ENCODE results near the gene PNMA6E. TPM values are rescaled to one million over a fixed set of nuclear protein-coding genes. Genes with fewer than 3 reads are reported as not detected.

PNMA6E gene
- not detected for polyA plus RNA-seq (2012; ENCODE audit: missing spikeins)

- DNase-seq (ENCODE audit: insufficient read length) (no peak), FAIRE-seq (no peak)
- TF ChIP-seq POLR2A (IDR thresholded peaks at IDR 0.05; ENCODE audit: low read depth, low read length), result no peak
- no peak for TF ChIP-seq TAF1 (IDR thresholded peaks at IDR 0.05; ENCODE audit: borderline replicate concordance, low read depth, low read length)
- TF ChIP-seq POLR2AphosphoS5 (IDR thresholded peaks at IDR 0.05; ENCODE audit: low read depth, low read length), result no peak
These were observed at the start of gene PNMA6E for GRCh38 chrX:153401133-153401764. TSS of gene PNMA6E (minus strand) at chrX:153401350. CDS start at chrX:153398849, 2,501 bp downstream.

- FAIRE-seq, result no peak
- TF ChIP-seq POLR2A (IDR thresholded peaks at IDR 0.05; ENCODE audit: low read depth, low read length) (no peak), POLR2AphosphoS5 (IDR thresholded peaks at IDR 0.05; ENCODE audit: low read depth, low read length) (no peak), TAF1 (IDR thresholded peaks at IDR 0.05; ENCODE audit: borderline replicate concordance, low read depth, low read length) (no peak)
- DNase-seq (ENCODE audit: insufficient read length), result no peak
These were observed 49.8 kb upstream of the PNMA6E start for GRCh38 chrX:153450949-153451277.

- TF ChIP-seq POLR2A (IDR thresholded peaks at IDR 0.05; ENCODE audit: low read depth, low read length), result no peak
- TF ChIP-seq POLR2AphosphoS5 (IDR thresholded peaks at IDR 0.05; ENCODE audit: low read depth, low read length), result no peak
- TF ChIP-seq TAF1 (IDR thresholded peaks at IDR 0.05; ENCODE audit: borderline replicate concordance, low read depth, low read length), result no peak
- DNase-seq (ENCODE audit: insufficient read length) (no peak), FAIRE-seq (no peak)
These were observed 49.2 kb upstream of the PNMA6E start for GRCh38 chrX:153450114-153450948.

- DNase-seq (ENCODE audit: insufficient read length) (no peak), FAIRE-seq (no peak)
- TF ChIP-seq TAF1 (IDR thresholded peaks at IDR 0.05; ENCODE audit: borderline replicate concordance, low read depth, low read length) (no peak), POLR2AphosphoS5 (IDR thresholded peaks at IDR 0.05; ENCODE audit: low read depth, low read length) (no peak), POLR2A (IDR thresholded peaks at IDR 0.05; ENCODE audit: low read depth, low read length) (no peak)
These were observed 48.4 kb upstream of the PNMA6E start for GRCh38 chrX:153449368-153450113.

- TF ChIP-seq POLR2AphosphoS5 (IDR thresholded peaks at IDR 0.05; ENCODE audit: low read depth, low read length), result no peak
- TF ChIP-seq POLR2A (IDR thresholded peaks at IDR 0.05; ENCODE audit: low read depth, low read length), result no peak
- TF ChIP-seq TAF1 (IDR thresholded peaks at IDR 0.05; ENCODE audit: borderline replicate concordance, low read depth, low read length), result no peak
- no peak for DNase-seq (ENCODE audit: insufficient read length)
- FAIRE-seq, result no peak
These were observed 47.6 kb upstream of the PNMA6E start for GRCh38 chrX:153448556-153449367.

DNA sequence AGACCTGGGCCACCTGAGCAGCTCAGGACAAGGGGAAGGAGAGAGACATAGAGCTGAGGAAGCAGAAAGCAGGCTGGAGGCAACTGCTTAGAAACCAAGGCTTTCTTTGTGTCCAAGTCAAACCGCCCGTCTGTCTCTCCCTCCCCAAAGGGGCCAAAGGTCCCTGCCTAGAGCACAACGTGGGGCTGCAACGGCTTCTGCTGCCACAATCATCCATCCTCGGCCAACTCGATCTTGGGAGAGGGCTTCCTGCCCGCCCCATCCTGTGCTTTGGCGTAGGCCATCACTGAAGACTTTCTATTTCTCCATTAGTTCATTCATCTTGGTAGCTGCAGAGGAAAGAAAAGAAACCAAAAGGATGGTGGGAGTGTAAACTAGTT is 46.4 kb upstream of the PNMA6E start:
- no peak for TF ChIP-seq POLR2A (IDR thresholded peaks at IDR 0.05; ENCODE audit: low read depth, low read length)
- TF ChIP-seq TAF1 (IDR thresholded peaks at IDR 0.05; ENCODE audit: borderline replicate concordance, low read depth, low read length), result no peak
- TF ChIP-seq POLR2AphosphoS5 (IDR thresholded peaks at IDR 0.05; ENCODE audit: low read depth, low read length), result no peak
- FAIRE-seq, result no peak
- no peak for DNase-seq (ENCODE audit: insufficient read length)

- DNase-seq (ENCODE audit: insufficient read length), result no peak
- no peak for FAIRE-seq
- TF ChIP-seq POLR2AphosphoS5 (IDR thresholded peaks at IDR 0.05; ENCODE audit: low read depth, low read length), result no peak
- TF ChIP-seq TAF1 (IDR thresholded peaks at IDR 0.05; ENCODE audit: borderline replicate concordance, low read depth, low read length), result no peak
- no peak for TF ChIP-seq POLR2A (IDR thresholded peaks at IDR 0.05; ENCODE audit: low read depth, low read length)
These were observed 45.9 kb upstream of the PNMA6E start for GRCh38 chrX:153446950-153447580.

DNA sequence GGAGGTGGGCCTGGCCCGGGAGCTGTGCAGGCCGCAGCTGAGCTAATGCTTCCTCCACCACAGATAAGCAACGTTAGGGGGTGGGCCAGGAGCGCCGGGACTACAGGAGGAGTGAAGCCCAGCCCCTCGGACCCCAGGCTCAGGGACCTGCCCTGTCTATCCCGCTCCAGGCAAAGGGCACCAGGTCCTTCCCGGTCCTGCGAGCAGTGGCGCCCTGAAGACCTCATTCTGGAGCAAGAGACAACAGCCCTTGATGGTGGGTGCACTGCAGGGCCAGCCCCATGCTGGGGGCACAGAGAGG is 45.4 kb upstream of the PNMA6E start:
- TF ChIP-seq POLR2A (IDR thresholded peaks at IDR 0.05; ENCODE audit: low read depth, low read length), result no peak
- no peak for TF ChIP-seq TAF1 (IDR thresholded peaks at IDR 0.05; ENCODE audit: borderline replicate concordance, low read depth, low read length)
- no peak for TF ChIP-seq POLR2AphosphoS5 (IDR thresholded peaks at IDR 0.05; ENCODE audit: low read depth, low read length)
- FAIRE-seq (no peak), DNase-seq (ENCODE audit: insufficient read length) (no peak)

DNA sequence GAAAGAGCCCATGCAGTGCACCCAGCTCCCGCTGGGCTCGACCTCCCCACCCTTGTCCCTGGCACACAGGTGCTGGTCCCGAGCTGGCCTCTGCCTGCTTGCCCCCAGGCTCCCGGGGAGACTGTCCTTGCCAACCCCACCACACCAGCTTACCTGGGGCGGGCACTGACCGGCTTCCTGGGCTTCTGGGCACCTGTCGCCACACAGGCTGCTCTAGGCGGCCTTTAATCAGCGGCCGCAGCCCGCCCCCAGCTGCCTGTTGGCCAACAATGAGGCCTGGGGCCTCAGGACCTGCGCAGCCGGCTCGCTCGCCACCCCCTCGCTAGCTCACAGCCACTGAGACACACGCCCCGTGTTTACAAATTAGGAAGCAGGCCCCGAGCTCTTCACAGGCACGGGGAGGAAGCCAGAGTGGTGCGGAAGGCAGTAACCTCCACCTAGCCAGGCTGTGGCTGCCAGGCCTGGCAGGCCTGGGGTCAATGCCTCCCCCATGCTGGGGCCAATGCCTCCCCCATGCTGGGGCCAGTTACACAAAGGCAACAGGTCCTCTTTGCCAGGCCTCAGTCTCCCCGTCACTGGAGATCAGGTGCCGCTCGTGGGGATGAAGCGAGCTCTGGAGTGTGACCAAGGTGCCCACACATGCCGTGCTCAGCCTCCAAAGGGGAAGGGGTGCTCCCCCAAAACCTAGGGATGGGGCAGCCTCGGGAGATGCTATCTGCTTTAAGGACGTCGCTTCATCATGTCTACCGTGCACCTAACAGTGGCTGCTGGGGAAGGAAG is 44.9 kb upstream of the PNMA6E start, which contains the start of gene TREX2:
Gene TREX2 (minus strand): TSS at position 201 of the 780 bp plus-strand sequence. CDS start 626 bp downstream, outside the sequence.
- DNase-seq (ENCODE audit: insufficient read length) (no peak), FAIRE-seq (no peak)
- TF ChIP-seq TAF1 (IDR thresholded peaks at IDR 0.05; ENCODE audit: borderline replicate concordance, low read depth, low read length), result no peak
- no peak for TF ChIP-seq POLR2A (IDR thresholded peaks at IDR 0.05; ENCODE audit: low read depth, low read length)
- no peak for TF ChIP-seq POLR2AphosphoS5 (IDR thresholded peaks at IDR 0.05; ENCODE audit: low read depth, low read length)
